Fibroblast of pulmonary artery (primary cell): ENCODE data around the gene PRF1.

ENCODE experiments used
- DNase-seq: peaks from one replicate; pipeline ENCODE4 v3.0.0-alpha.2; 2010; ENCODE audit warnings: low read depth
- H3K4me3 ChIP-seq: replicated peaks from 2 replicates; pipeline ENCODE4 v1.5.1; 2011; ENCODE audit warnings: low read depth, mild to moderate bottlenecking, control low read depth, low read length, moderate library complexity
- CTCF ChIP-seq: IDR thresholded peaks from 2 replicates; pipeline ENCODE4 v1.5.1; 2011; ENCODE audit warnings: mild to moderate bottlenecking, control low read depth, low read length, inconsistent platforms; ENCODE audit errors: missing control alignments

PRF1 gene

GRCh38 chr10:70567603-70568002, 34.9 kb downstream of the PRF1 start:
- DNase-seq: no peak
- no peak for TF ChIP-seq CTCF
- H3K4me3 ChIP-seq: no peak overlapping the region

- DNase-seq: no peak
- no peak overlapping the region for H3K4me3 ChIP-seq
- TF ChIP-seq CTCF: no peak
Observed at GRCh38 chr10:70566515-70567290, 35.8 kb downstream of the PRF1 start.

GRCh38 chr10:70565556-70566514, 36.7 kb downstream of the PRF1 start:
- no peak for DNase-seq
- no peak for TF ChIP-seq CTCF
- no peak overlapping the region for H3K4me3 ChIP-seq

GRCh38 chr10:70564901-70565351, 37.6 kb downstream of the PRF1 start:
- no peak for TF ChIP-seq CTCF

GRCh38 chr10:70564113-70564725, 38.3 kb downstream of the PRF1 start:
- DNase-seq: no peak
- H3K4me3 ChIP-seq: no peak overlapping the region
- TF ChIP-seq CTCF: no peak

More at GRCh38 chr10:70564901-70565351, 37.6 kb downstream of the PRF1 start:
- no peak overlapping the region for H3K4me3 ChIP-seq
- DNase-seq: no peak

- TF ChIP-seq CTCF: no peak
- no peak for DNase-seq
Observed at GRCh38 chr10:70563230-70563629, 39.3 kb downstream of the PRF1 start.

More at GRCh38 chr10:70563230-70563629, 39.3 kb downstream of the PRF1 start:
- no peak overlapping the region for H3K4me3 ChIP-seq
